ENCODE results near the gene PRAC1.

The PRAC1 gene

GRCh38 chr17:48735062-48735351 is 12.7 kb upstream of the PRAC1 start:
- Histone ChIP-seq H3K36me3 (ENCODE audit: control insufficient read depth, insufficient read depth, low read length) (no peaks in the 10 kb centered on the region), H3K4me3 (replicated peaks; ENCODE audit: low read depth, low read length) (no peak overlapping the region), H3K27me3 (replicated peaks; ENCODE audit: control insufficient read depth, insufficient read depth, low read length) (peaks cover 14% of the 10 kb centered on the region)
- TF ChIP-seq CTCF (IDR thresholded peaks at IDR 0.05; ENCODE audit: insufficient read depth, low read length, poor library complexity, severe bottlenecking) = no peak
- DNase-seq (ENCODE audit: extremely low read depth, insufficient read length) = no peak

GRCh38 chr17:48734333-48735061 is 12.2 kb upstream of the PRAC1 start:
- no peak for TF ChIP-seq CTCF (IDR thresholded peaks at IDR 0.05; ENCODE audit: insufficient read depth, low read length, poor library complexity, severe bottlenecking)
- Histone ChIP-seq H3K36me3 (ENCODE audit: control insufficient read depth, insufficient read depth, low read length) (no peaks in the 10 kb centered on the region), H3K27me3 (replicated peaks; ENCODE audit: control insufficient read depth, insufficient read depth, low read length) (peaks cover 16% of the 10 kb centered on the region), H3K4me3 (replicated peaks; ENCODE audit: low read depth, low read length) (no peak overlapping the region)
- no peak for DNase-seq (ENCODE audit: extremely low read depth, insufficient read length)

- DNase-seq (ENCODE audit: extremely low read depth, insufficient read length) = no peak
- TF ChIP-seq CTCF (IDR thresholded peaks at IDR 0.05; ENCODE audit: insufficient read depth, low read length, poor library complexity, severe bottlenecking) = no peak
- Histone ChIP-seq H3K4me3 (replicated peaks; ENCODE audit: low read depth, low read length) (no peak overlapping the region), H3K36me3 (ENCODE audit: control insufficient read depth, insufficient read depth, low read length) (no peaks in the 10 kb centered on the region), H3K27me3 (replicated peaks; ENCODE audit: control insufficient read depth, insufficient read depth, low read length) (peaks cover 13% of the 10 kb centered on the region)
These were observed 11.5 kb upstream of the PRAC1 start for GRCh38 chr17:48733632-48734328.

GRCh38 chr17:48732688-48733629 is 10.6 kb upstream of the PRAC1 start:
- no peak for DNase-seq (ENCODE audit: extremely low read depth, insufficient read length)
- no peak for TF ChIP-seq CTCF (IDR thresholded peaks at IDR 0.05; ENCODE audit: insufficient read depth, low read length, poor library complexity, severe bottlenecking)
- H3K27me3 ChIP-seq (replicated peaks; ENCODE audit: control insufficient read depth, insufficient read depth, low read length) = peaks cover 13% of the 10 kb centered on the region

GRCh38 chr17:48731355-48731754 is 9.0 kb upstream of the PRAC1 start:
- Histone ChIP-seq H3K27me3 (replicated peaks; ENCODE audit: control insufficient read depth, insufficient read depth, low read length) (peaks cover 12% of the 10 kb centered on the region), H3K4me3 (replicated peaks; ENCODE audit: low read depth, low read length) (no peak overlapping the region), H3K36me3 (ENCODE audit: control insufficient read depth, insufficient read depth, low read length) (no peaks in the 10 kb centered on the region)
- no peak for TF ChIP-seq CTCF (IDR thresholded peaks at IDR 0.05; ENCODE audit: insufficient read depth, low read length, poor library complexity, severe bottlenecking)
- DNase-seq (ENCODE audit: extremely low read depth, insufficient read length) = no peak

More at GRCh38 chr17:48732688-48733629, 10.6 kb upstream of the PRAC1 start:
- Histone ChIP-seq H3K4me3 (replicated peaks; ENCODE audit: low read depth, low read length) (no peak overlapping the region), H3K36me3 (ENCODE audit: control insufficient read depth, insufficient read depth, low read length) (no peaks in the 10 kb centered on the region)
